Fibroblast of skin of right quadriceps (primary cell): ENCODE measurements around the gene AFTPH.

Experiments
- DNase-seq: peaks from one replicate; pipeline ENCODE4 v3.0.0-alpha.2; 2013

Gene AFTPH

GRCh38 chr2:64523666-64524603 is at the start of gene AFTPH:
TSS of gene AFTPH (plus strand) at chr2:64524328. CDS start at chr2:64551475, 27,147 bp downstream.
- DNase-seq, result peak; percentile 99

- no peak for DNase-seq
Measured at GRCh38 chr2:64474636-64475035, 49.5 kb upstream of the AFTPH start.

GRCh38 chr2:64477037-64477436 is 47.1 kb upstream of the AFTPH start:
- no peak for DNase-seq

- DNase-seq, result no peak
Measured at GRCh38 chr2:64477979-64478378, 46.1 kb upstream of the AFTPH start.

- DNase-seq, result no peak
Measured at GRCh38 chr2:64478502-64479230, 45.5 kb upstream of the AFTPH start.

GRCh38 chr2:64479259-64480117 is 44.6 kb upstream of the AFTPH start:
- DNase-seq, result no peak

- no peak for DNase-seq
Measured at GRCh38 chr2:64481665-64482064, 42.5 kb upstream of the AFTPH start.

GRCh38 chr2:64482243-64482642 is 41.9 kb upstream of the AFTPH start:
- DNase-seq, result no peak

- peak; percentile 48 for DNase-seq
Measured at GRCh38 chr2:64482765-64483504, 41.2 kb upstream of the AFTPH start.

GRCh38 chr2:64485331-64485730 is 38.8 kb upstream of the AFTPH start:
- DNase-seq, result no peak

GRCh38 chr2:64485961-64486360 is 38.2 kb upstream of the AFTPH start:
- DNase-seq, result no peak

- no peak for DNase-seq
Measured at GRCh38 chr2:64487256-64488049, 36.7 kb upstream of the AFTPH start.

- peak; percentile 42 for DNase-seq
Measured at GRCh38 chr2:64488050-64488974, 35.8 kb upstream of the AFTPH start.

GRCh38 chr2:64489081-64489751 is 34.9 kb upstream of the AFTPH start:
- no peak for DNase-seq

GRCh38 chr2:64491426-64491825 is 32.7 kb upstream of the AFTPH start:
- DNase-seq, result peak; percentile 30

GRCh38 chr2:64492272-64492671 is 31.9 kb upstream of the AFTPH start:
- DNase-seq, result no peak

GRCh38 chr2:64492821-64493220 is 31.3 kb upstream of the AFTPH start:
- DNase-seq, result no peak

- no peak for DNase-seq
Measured at GRCh38 chr2:64493788-64494187, 30.3 kb upstream of the AFTPH start.

GRCh38 chr2:64498438-64498837 is 25.7 kb upstream of the AFTPH start:
- DNase-seq, result no peak

- no peak for DNase-seq
Measured at GRCh38 chr2:64500549-64500948, 23.6 kb upstream of the AFTPH start.
